Motor neuron (in vitro differentiated cells): ENCODE results near the gene PSMD14. TPM values are rescaled to one million over a fixed set of nuclear protein-coding genes. Genes with fewer than 3 reads are reported as not detected.
A peak's percentile ranks its signal among the peaks of the same experiment; 100 is the strongest.
"Not testable (repeated sequence)": the region's sequence is repeated elsewhere in the genome, so short reads cannot be mapped to it uniquely, and the experiment has no call there.

Source experiments
- ATAC-seq, 8 experiments: fragments of 200-7000 bp; cut with Tn5 transposase; replicated peaks in 6 of 8; 2 replicates each; pipeline ENCODE4 v1.8.0; 2021; ENCODE audit warnings: mild to moderate bottlenecking in 8 of 8, moderate library complexity in 8 of 8
- H3K27ac ChIP-seq, 2 donors: fragments of 250-450 bp; sonication (Bioruptor Pico); 2 replicates each; pipeline ENCODE4 v1.9.0; 2021; ENCODE audit warnings: antibody characterized with exemption in 2 of 2, mild to moderate bottlenecking in 2 of 2, moderate library complexity in 1 of 2
- H3K4me1 ChIP-seq, 2 donors: fragments of 250-450 bp; sonication (Bioruptor Pico); replicated peaks in 1 of 2; 2 replicates each; pipeline ENCODE4 v1.6.1; 2021; ENCODE audit warnings: antibody characterized with exemption in 2 of 2, mild to moderate bottlenecking in 2 of 2, moderate library complexity in 1 of 2
- H3K4me3 ChIP-seq, 5 donors: fragments of 250-450 bp; sonication (Bioruptor Pico); 2 replicates each; pipeline ENCODE4 v1.9.0; 2021; ENCODE audit warnings: antibody characterized with exemption in 5 of 5, mild to moderate bottlenecking in 5 of 5, moderate library complexity in 4 of 5
- WGBS, 10 experiments: fragments of 450-650 bp; shearing (Covaris generic); methylation state at CpG; one replicate each; pipeline ENCODE4 v1.0.0; 2022; 5-methylcytosine and 5-hydroxymethylcytosine counted together
- in situ Hi-C, 9 experiments: fragments of 400-800 bp; cut with MboI; loops; one replicate each; pipeline ENCODE4 v1.15.0; 2021; ENCODE audit warnings: low sequenced_read_pairs in 9 of 9, low pct_unique_long_range_greater_than_20kb in 2 of 9; ENCODE audit not compliant: unreplicated experiment in 9 of 9
- total RNA-seq, 8 experiments: library from RNA; unstranded; fragments of 300-600 nt; gene quantifications; 2 replicates each; pipeline versions ENCODE4 v1.2.3 to v1.2.4, GENCODE V29; 2022

The PSMD14 gene
- total RNA-seq, 8 experiments from 2014 or later: 49.5 to 129 (median 78.8) TPM

- ATAC-seq: no peak
- in situ Hi-C loops: no loop called here
- H3K27ac ChIP-seq: no peak overlapping the region
- H3K4me1 ChIP-seq: no peaks in the 10 kb centered on the region
- H3K4me3 ChIP-seq: no peak overlapping the region
- 83 to 100% (median 100%) methylated on average over 1 to 2 of the region's 2 CpGs for WGBS, 10 experiments
Observed at GRCh38 chr2:161344692-161345091, 36.5 kb downstream of the PSMD14 start.

GRCh38 chr2:161351678-161352077 is 43.5 kb downstream of the PSMD14 start:
- peaks cover 2 to 8% of the 10 kb centered on the region in 2 donors for H3K4me1 ChIP-seq
- H3K4me3 ChIP-seq: no peak overlapping the region
- 59 to 100% (median 78%) methylated on average over 2 to 6 of the region's 6 CpGs; no CpG with 5 or more reads in 3 of the 10 experiments for WGBS, 10 experiments
- in situ Hi-C loops: no loop called here
- H3K27ac ChIP-seq: no peak overlapping the region
- ATAC-seq: no peak

- no peak overlapping the region for H3K4me3 ChIP-seq
- in situ Hi-C loops: no loop called here
- H3K27ac ChIP-seq: no peak overlapping the region
- H3K4me1 ChIP-seq: peaks cover 2 to 8% of the 10 kb centered on the region in 2 donors
- peak in 3 of 8 experiments; percentile 38 to 47 (median 40) for ATAC-seq
Observed at GRCh38 chr2:161352719-161353118, 44.5 kb downstream of the PSMD14 start.

GRCh38 chr2:161353543-161353942 is 45.3 kb downstream of the PSMD14 start:
- H3K27ac ChIP-seq: no peak overlapping the region
- no peak for ATAC-seq
- no peak overlapping the region for H3K4me3 ChIP-seq
- 20 to 100% (median 63%) methylated on average over 1 of the region's 1 CpG for WGBS, 10 experiments
- in situ Hi-C loops: no loop called here
- peaks cover 2 to 8% of the 10 kb centered on the region in 2 donors for H3K4me1 ChIP-seq

- in situ Hi-C loops: no loop called here
- no peak overlapping the region for H3K4me3 ChIP-seq
- 43 to 100% (median 89%) methylated on average over 1 to 3 of the region's 5 CpGs; no CpG with 5 or more reads in 1 of the 10 experiments for WGBS, 10 experiments
- no peak overlapping the region for H3K27ac ChIP-seq
- H3K4me1 ChIP-seq: peaks cover 2 to 8% of the 10 kb centered on the region in 2 donors
- no peak for ATAC-seq
Observed at GRCh38 chr2:161354106-161354505, 45.9 kb downstream of the PSMD14 start.

GRCh38 chr2:161355106-161355505 is 46.9 kb downstream of the PSMD14 start:
- ATAC-seq: no peak
- Histone ChIP-seq H3K4me3 (no peak overlapping the region), H3K27ac (no peak overlapping the region), H3K4me1 (peaks cover 2 to 8% of the 10 kb centered on the region in 2 donors)
- in situ Hi-C loops: no loop called here
- WGBS, 10 experiments: 86 to 100% (median 95%) methylated on average over 1 of the region's 1 CpG; no CpG with 5 or more reads in 2 of the 10 experiments

- 0 to 25% (median 5%) methylated on average over 1 to 2 of the region's 2 CpGs; no CpG with 5 or more reads in 2 of the 10 experiments for WGBS, 10 experiments
- no peak overlapping the region for H3K27ac ChIP-seq
- no peak for ATAC-seq
- in situ Hi-C loops: no loop called here
- peaks cover 2 to 8% of the 10 kb centered on the region in 2 donors for H3K4me1 ChIP-seq
- H3K4me3 ChIP-seq: no peak overlapping the region
Observed at GRCh38 chr2:161355983-161356382, 47.8 kb downstream of the PSMD14 start.

- in situ Hi-C loops: no loop called here
- H3K4me3 ChIP-seq: no peak overlapping the region
- no peak overlapping the region for H3K27ac ChIP-seq
- peaks cover 2 to 8% of the 10 kb centered on the region in 2 donors for H3K4me1 ChIP-seq
- peak in 2 of 8 experiments; percentile 32 to 91 for ATAC-seq
Observed at GRCh38 chr2:161357097-161357496, 48.9 kb downstream of the PSMD14 start.

GRCh38 chr2:161358838-161359237 is 50.6 kb downstream of the PSMD14 start:
- Histone ChIP-seq H3K27ac (no peak overlapping the region), H3K4me3 (no peak overlapping the region), H3K4me1 (peaks cover 0 to 2% of the 10 kb centered on the region in 2 donors)
- in situ Hi-C loops: no loop called here
- 92 to 100% (median 100%) methylated on average over 1 to 3 of the region's 3 CpGs; no CpG with 5 or more reads in 5 of the 10 experiments for WGBS, 10 experiments
- ATAC-seq: no peak

GRCh38 chr2:161360095-161360654 is 52.0 kb downstream of the PSMD14 start:
- in situ Hi-C loops, H3K27ac ChIP-seq, H3K4me1 ChIP-seq, H3K4me3 ChIP-seq: not testable (repeated sequence)
- 83 to 100% (median 100%) methylated on average over 1 to 4 of the region's 8 CpGs; no CpG with 5 or more reads in 1 of the 10 experiments for WGBS, 10 experiments
- peak in 2 of 8 experiments; percentile 35 to 52 for ATAC-seq

- Histone ChIP-seq H3K27ac (no peak overlapping the region), H3K4me1 (no peaks in the 10 kb centered on the region), H3K4me3 (no peak overlapping the region)
- 77 to 100% (median 99%) methylated on average over 1 to 2 of the region's 2 CpGs for WGBS, 10 experiments
- in situ Hi-C loops: no loop called here
- ATAC-seq: no peak
Observed at GRCh38 chr2:161362568-161363166, 54.4 kb downstream of the PSMD14 start.

GRCh38 chr2:161367675-161368074 is 59.5 kb downstream of the PSMD14 start:
- Histone ChIP-seq H3K4me3 (no peak overlapping the region), H3K4me1 (peaks cover 0 to 3% of the 10 kb centered on the region in 2 donors), H3K27ac (no peak overlapping the region)
- in situ Hi-C loops: no loop called here
- ATAC-seq: no peak
- WGBS, 10 experiments: 33 to 100% (median 87%) methylated on average over 1 to 3 of the region's 3 CpGs

GRCh38 chr2:161369311-161369710 is 61.1 kb downstream of the PSMD14 start:
- Histone ChIP-seq H3K4me3 (no peak overlapping the region), H3K4me1 (peaks cover 3 to 6% of the 10 kb centered on the region in 2 donors), H3K27ac (no peak overlapping the region)
- in situ Hi-C loops: no loop called here
- ATAC-seq: peak in 1 of 8 experiments; percentile 98
- 14 to 95% (median 47%) methylated on average over 1 to 2 of the region's 2 CpGs; no CpG with 5 or more reads in 3 of the 10 experiments for WGBS, 10 experiments

- ATAC-seq: peak in 1 of 8 experiments; percentile 24
- peaks cover 3 to 6% of the 10 kb centered on the region in 2 donors for H3K4me1 ChIP-seq
- H3K27ac ChIP-seq: no peak overlapping the region
- in situ Hi-C loops: no loop called here
- H3K4me3 ChIP-seq: no peak overlapping the region
- 65 to 100% (median 87%) methylated on average over 1 to 3 of the region's 3 CpGs; no CpG with 5 or more reads in 1 of the 10 experiments for WGBS, 10 experiments
Observed at GRCh38 chr2:161370981-161371380, 62.8 kb downstream of the PSMD14 start.
